Kidney (tissue), 14 donors: ENCODE data around the gene GLS. TPM values are rescaled to one million over a fixed set of nuclear protein-coding genes. Genes with fewer than 3 reads are reported as not detected.

Experiments used
- DNase-seq, 5 donors: peaks; one replicate each; pipeline ENCODE4 v3.0.0-alpha.2; 2013 to 2020
- FAIRE-seq: peaks from 2 replicates; lab custom pipeline; 2012; peaks lifted over from hg19 to GRCh38; lab: Jason Lieb, UNC
- H3K27ac ChIP-seq, 2 donors: one replicate each; pipeline ENCODE4 v1.7.0; 2013; ENCODE audit warnings: low read depth in 2 of 2, low read length in 2 of 2, inconsistent platforms in 1 of 2
- H3K27me3 ChIP-seq: one replicate; pipeline ENCODE4 v1.7.1; 2013; ENCODE audit warnings: low read length, inconsistent platforms; ENCODE audit not compliant: control insufficient read depth, insufficient read depth
- H3K36me3 ChIP-seq, 3 donors: one replicate each; pipeline versions ENCODE4 v1.7.0 to v1.7.1; 2013; ENCODE audit warnings: low read length in 3 of 3, control low read depth in 1 of 3, inconsistent platforms in 1 of 3; ENCODE audit not compliant: insufficient read depth in 3 of 3, control insufficient read depth in 2 of 3
- H3K4me1 ChIP-seq, 3 donors: one replicate each; pipeline versions ENCODE4 v1.7.0 to v1.7.1; 2013; ENCODE audit warnings: low read length in 3 of 3, inconsistent platforms in 1 of 3, low read depth in 1 of 3; ENCODE audit not compliant: control insufficient read depth in 2 of 3, insufficient read depth in 2 of 3
- H3K4me3 ChIP-seq, 3 donors: one replicate each; pipeline versions ENCODE4 v1.7.0 to v1.8.1; 2013; ENCODE audit warnings: low read length in 3 of 3, control low read depth in 1 of 3, inconsistent platforms in 1 of 3
- H3K9ac ChIP-seq, 3 donors: one replicate each; pipeline versions ENCODE4 v1.7.0 to v1.7.1; 2013; ENCODE audit warnings: low read length in 3 of 3, control low read depth in 1 of 3, inconsistent platforms in 1 of 3
- H3K9me3 ChIP-seq, 3 donors: one replicate each; pipeline versions ENCODE4 v1.7.0 to v1.7.1; 2013; ENCODE audit warnings: low read length in 3 of 3, control low read depth in 1 of 3, inconsistent platforms in 1 of 3; ENCODE audit not compliant: control insufficient read depth in 2 of 3, insufficient read depth in 1 of 3
- intact Hi-C: fragments of 100-400 bp; cut with DNase I; formaldehyde crosslinking; loops from one replicate; pipeline ENCODE4 v1.11.1; 2022
- polyA plus RNA-seq: library from polyadenylated mRNA; stranded (reverse); fragments of 350-450 nt; fragmentation: Illumina TruSeq; extraction: RNeasy Lipid Tissue Mini Kit (QIAGEN cat#74804); gene quantifications from one replicate; pipeline ENCODE4 v1.2.3, GENCODE V29; 2014; ENCODE audit warnings: low read depth, low replicate concordance; ENCODE audit not compliant: insufficient read depth
- total RNA-seq: library from RNA; stranded (reverse); fragmentation: NEBNext Ultra II Directional; extraction: Animal tissue kit (Norgen Biotek cat#: 25700); gene quantifications from one replicate; pipeline ENCODE4 v1.2.1, GENCODE V29; 2021
- TF ChIP-seq, protein P1 (sequence below): IDR thresholded peaks from 3 replicates; pipeline ENCODE4 v1.5.1; 2012; ENCODE audit warnings: mild to moderate bottlenecking, moderate library complexity, borderline replicate concordance; ENCODE audit not compliant: insufficient read depth; ENCODE audit errors: extremely low read depth
- donor health status: control.
- donor health status: control.
- donor health status: control.
- donor health status: control.
- donor health status: control.
- donor health status: DM: yes; HTN: yes; CAD: no.
- donor health status: Normal renal cell carcinoma (clear cell type).

The GLS gene
- total and polyA plus RNA-seq, 2 donors from 2014 or later: 196 to 230 TPM

DNA sequence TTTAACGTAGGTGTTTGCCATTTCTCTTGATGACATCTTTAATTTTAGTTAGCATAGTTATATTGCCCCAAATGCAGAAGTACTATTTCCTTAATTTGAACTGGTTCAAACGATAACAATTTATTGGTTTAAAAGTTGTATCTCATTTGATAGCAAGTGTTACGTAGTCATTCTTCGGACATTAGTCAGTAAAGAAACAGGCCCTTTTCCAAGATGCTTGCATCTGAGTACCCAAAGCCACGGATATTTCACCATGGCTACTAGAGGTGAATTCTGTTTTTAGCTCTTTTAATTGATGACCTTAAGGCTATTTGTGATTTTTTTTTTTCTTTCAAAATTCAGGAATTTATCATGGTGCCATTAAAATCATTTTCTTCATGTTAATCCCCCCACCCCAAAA is 32.1 kb downstream of the GLS start:
- Histone ChIP-seq H3K27me3 (no peaks in the 10 kb centered on the region), H3K9me3 (no peaks in the 10 kb centered on the region), H3K4me1 (peaks cover 0 to 18% (median 4%) of the 10 kb centered on the region in 3 donors), H3K9ac (no peak overlapping the region), H3K36me3 (peaks cover 6 to 15% (median 6%) of the 10 kb centered on the region in 3 donors), H3K4me3 (no peak overlapping the region), H3K27ac (no peak overlapping the region)
- intact Hi-C loops: no loop called here
- no peak for DNase-seq
- TF ChIP-seq, protein P1, sequence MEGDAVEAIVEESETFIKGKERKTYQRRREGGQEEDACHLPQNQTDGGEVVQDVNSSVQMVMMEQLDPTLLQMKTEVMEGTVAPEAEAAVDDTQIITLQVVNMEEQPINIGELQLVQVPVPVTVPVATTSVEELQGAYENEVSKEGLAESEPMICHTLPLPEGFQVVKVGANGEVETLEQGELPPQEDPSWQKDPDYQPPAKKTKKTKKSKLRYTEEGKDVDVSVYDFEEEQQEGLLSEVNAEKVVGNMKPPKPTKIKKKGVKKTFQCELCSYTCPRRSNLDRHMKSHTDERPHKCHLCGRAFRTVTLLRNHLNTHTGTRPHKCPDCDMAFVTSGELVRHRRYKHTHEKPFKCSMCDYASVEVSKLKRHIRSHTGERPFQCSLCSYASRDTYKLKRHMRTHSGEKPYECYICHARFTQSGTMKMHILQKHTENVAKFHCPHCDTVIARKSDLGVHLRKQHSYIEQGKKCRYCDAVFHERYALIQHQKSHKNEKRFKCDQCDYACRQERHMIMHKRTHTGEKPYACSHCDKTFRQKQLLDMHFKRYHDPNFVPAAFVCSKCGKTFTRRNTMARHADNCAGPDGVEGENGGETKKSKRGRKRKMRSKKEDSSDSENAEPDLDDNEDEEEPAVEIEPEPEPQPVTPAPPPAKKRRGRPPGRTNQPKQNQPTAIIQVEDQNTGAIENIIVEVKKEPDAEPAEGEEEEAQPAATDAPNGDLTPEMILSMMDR: no peak
- FAIRE-seq: no peak

DNA sequence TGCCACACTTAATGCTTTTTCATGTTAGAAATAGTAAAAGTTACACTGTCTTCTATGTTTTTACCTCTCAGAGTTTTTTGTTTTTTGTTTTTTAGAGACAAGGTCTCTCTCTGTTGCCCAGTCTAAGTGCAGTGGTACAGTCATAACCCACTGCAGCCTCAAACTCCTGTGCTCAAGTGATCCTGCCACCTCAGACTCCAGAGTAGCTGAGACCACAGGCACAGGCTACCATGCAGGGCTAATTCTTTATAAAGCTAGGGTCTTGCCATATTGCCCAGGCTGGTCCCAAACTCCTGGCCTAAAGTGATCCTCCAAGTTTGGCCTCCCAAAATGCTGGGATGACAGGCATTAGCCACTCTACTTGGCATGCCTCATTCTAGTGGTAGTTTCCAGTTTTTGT is 33.1 kb downstream of the GLS start:
- peaks cover 0 to 18% (median 4%) of the 10 kb centered on the region in 3 donors for H3K4me1 ChIP-seq
- no peaks in the 10 kb centered on the region for H3K27me3 ChIP-seq
- intact Hi-C loops: no loop called here
- H3K9me3 ChIP-seq: no peaks in the 10 kb centered on the region
- H3K4me3 ChIP-seq: no peak overlapping the region
- H3K9ac ChIP-seq: no peak overlapping the region
- no peak overlapping the region for H3K27ac ChIP-seq
- TF ChIP-seq, protein P1: no peak
- DNase-seq (no peak), FAIRE-seq (no peak)
- peaks cover 6 to 8% (median 8%) of the 10 kb centered on the region in 3 donors for H3K36me3 ChIP-seq

DNA sequence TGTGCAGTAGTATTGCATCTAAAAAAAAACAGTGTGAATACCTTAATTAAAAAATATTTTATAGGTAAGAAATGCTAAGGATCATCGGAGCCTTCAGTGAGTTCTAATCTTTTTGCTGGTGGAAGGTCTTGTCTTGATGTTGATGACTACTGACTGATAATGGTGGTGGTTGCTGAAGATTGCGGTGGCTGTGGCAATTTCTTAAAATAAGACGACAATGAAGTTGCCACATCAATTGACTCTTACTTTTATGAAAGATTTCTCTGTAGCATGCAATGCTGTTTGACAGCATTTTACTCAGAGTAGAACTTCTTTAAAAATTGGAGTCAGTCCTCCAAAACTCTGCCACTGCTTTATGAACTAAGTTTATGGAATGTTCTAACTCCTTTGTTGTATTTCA is 36.2 kb downstream of the GLS start:
- Histone ChIP-seq H3K9ac (no peak overlapping the region), H3K9me3 (no peaks in the 10 kb centered on the region), H3K4me1 (peaks cover 0 to 7% (median 1%) of the 10 kb centered on the region in 3 donors), H3K27me3 (no peaks in the 10 kb centered on the region), H3K27ac (no peak overlapping the region), H3K36me3 (peaks cover 8 to 15% (median 8%) of the 10 kb centered on the region in 3 donors), H3K4me3 (no peak overlapping the region)
- TF ChIP-seq, protein P1: no peak
- intact Hi-C loops: no loop called here
- DNase-seq (no peak), FAIRE-seq (no peak)

- no peak for DNase-seq
- H3K9me3 ChIP-seq: no peaks in the 10 kb centered on the region
- H3K27me3 ChIP-seq: no peaks in the 10 kb centered on the region
- intact Hi-C loops: no loop called here
- no peak overlapping the region for H3K4me3 ChIP-seq
- no peak overlapping the region for H3K9ac ChIP-seq
- no peak overlapping the region for H3K27ac ChIP-seq
- TF ChIP-seq, protein P1: no peak
- no peaks in the 10 kb centered on the region for H3K4me1 ChIP-seq
- FAIRE-seq: no peak
- H3K36me3 ChIP-seq: peaks cover 13 to 43% (median 18%) of the 10 kb centered on the region in 3 donors
These were observed 39.5 kb downstream of the GLS start for GRCh38 chr2:190920085-190920484.
